GM21529 (cell line): ENCODE results near the gene FLII.
"Not testable (repeated sequence)": the region's sequence is repeated elsewhere in the genome, so short reads cannot be mapped to it uniquely, and the experiment has no call there.

Experiments used
- ATAC-seq: cut with Tn5 transposase; IDR thresholded peaks from one replicate; pipeline ENCODE4 v1.9.1; 2021; ENCODE audit not compliant: unreplicated experiment

FLII gene

GRCh38 chr17:18224053-18224386 lies 34.5 kb downstream of the FLII start:
- no peak for ATAC-seq

DNA sequence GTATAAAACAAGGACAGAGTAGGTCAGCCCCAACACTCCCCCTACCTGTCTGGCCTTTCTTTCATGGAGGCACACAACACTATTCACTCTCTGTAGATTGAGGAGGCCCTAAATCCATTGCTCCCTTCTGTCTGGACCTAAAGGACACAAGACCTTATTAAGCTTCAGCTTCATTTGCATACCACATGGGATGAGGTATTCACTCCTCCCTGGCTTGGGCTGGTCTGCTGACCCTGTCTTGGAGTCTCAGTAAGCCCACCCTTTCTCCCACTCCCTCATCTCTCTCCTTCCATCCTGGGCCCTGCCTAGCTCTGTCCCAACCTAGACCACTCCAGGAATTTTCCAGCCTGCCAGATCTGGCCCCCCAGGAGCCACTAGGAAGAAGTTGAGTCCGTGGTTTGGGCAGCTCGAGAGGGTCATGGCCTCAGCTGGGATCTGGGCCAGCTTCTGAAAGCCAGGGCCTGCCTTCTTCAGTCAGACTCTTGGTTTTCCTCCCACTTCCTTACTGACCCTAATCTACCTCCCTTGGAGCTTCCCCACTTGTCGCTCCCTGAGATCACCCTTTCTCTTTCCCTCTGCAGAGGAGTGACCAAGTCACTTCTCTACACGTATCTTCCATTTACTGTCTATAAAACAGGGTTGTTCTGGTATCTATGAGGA lies 39.7 kb downstream of the FLII start:
- no peak for ATAC-seq

- ATAC-seq: no peak
Measured at GRCh38 chr17:18217412-18218015, 41.0 kb downstream of the FLII start.

GRCh38 chr17:18216906-18217305 lies 41.6 kb downstream of the FLII start:
- not testable (repeated sequence) for ATAC-seq

- ATAC-seq: no peak
Measured at GRCh38 chr17:18213666-18214270, 44.8 kb downstream of the FLII start.

- ATAC-seq: no peak
Measured at GRCh38 chr17:18208092-18208491, 50.4 kb downstream of the FLII start.

- ATAC-seq: no peak
Measured at GRCh38 chr17:18206962-18207361, 51.6 kb downstream of the FLII start.

DNA sequence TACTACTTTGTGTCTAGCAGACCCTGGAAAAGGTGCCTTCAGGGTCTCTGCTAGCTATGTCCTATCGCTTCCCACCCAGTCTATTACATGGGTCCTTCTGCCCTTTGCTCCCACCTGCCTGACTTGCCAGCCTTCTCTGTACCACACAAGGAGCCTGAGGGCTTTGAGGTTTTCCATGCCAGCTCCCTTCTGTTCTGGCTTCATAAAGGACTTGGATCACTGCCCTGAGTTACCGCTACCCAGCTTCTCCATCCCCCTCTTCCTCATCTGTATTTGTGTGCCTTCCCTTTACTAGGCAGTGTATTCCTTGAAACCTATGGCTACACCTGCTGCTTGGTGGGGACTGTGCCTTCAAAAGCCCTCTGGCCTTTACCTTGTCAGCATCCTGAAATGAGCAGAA lies 52.7 kb downstream of the FLII start:
- no peak for ATAC-seq

DNA sequence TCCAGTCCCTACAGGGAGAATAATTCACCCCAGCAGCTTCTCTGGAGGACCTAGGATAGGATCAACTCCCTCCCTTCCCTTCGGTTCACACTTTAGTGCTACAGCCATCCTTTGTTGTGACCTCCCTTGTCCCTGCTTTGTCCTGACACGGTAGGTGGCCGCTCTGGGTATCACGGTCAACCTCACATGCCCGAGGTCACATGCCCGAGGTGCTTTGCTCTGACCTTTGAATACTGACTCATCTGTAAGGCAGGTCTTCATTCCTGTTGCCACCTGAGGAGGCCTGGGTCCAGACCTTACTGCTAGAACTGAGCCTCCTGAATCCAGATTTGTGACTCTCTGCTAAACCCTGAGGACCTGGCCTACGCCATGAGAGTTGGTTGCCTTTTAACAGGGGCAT lies 55.2 kb downstream of the FLII start:
- no peak for ATAC-seq

GRCh38 chr17:18201108-18201507 lies 57.4 kb downstream of the FLII start:
- no peak for ATAC-seq

DNA sequence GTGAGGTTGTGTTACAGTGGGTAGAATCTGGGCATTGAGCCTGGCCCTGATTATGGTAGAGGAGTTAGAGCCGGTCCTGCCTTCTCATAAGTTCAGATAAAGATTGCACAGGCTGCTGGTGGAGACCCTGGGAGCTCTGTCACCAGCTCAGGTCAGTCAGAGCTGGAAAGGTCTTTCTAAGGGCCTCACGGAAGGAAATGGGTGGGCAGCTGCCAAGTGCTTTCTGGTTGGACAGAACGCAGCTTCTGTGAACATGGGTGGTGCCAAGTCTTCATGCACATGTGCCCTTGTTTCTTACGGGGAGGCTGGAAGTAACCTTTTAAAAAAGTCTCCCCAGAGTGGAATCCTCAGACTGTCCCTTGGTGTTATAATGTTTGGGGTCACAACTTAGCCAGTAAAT lies 60.0 kb downstream of the FLII start:
- ATAC-seq: no peak

DNA sequence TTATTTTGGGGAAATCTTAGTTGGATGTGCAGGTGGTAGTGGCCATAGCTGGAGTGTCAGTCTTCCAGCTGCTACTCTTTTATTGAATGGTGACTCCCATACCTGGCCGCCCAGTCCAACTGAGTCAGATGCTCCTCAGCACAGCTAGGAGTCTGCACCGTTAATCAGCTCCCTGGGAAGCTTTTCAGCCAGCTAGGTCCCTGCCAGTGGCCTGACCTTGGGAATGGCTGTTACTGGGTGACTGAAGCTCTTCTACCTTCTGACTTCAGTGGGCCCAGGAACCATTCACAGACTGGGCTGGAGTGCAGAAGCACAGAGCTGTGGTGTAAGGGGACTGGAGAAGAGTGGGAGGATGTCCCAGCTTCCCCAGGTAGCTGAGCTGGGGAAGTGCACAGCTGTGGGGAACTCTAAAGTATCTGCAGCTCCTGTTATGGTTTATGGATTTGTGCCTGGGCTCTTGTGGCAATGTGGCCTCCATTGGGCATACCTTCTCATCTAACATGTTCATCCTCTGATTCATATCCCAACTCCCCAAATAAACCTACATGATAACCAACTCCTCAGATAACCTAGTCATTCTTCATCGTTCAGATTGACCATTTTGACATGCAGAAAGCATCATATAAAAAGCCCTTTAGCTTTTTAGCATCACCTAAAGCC lies 60.9 kb downstream of the FLII start:
- no peak for ATAC-seq

DNA sequence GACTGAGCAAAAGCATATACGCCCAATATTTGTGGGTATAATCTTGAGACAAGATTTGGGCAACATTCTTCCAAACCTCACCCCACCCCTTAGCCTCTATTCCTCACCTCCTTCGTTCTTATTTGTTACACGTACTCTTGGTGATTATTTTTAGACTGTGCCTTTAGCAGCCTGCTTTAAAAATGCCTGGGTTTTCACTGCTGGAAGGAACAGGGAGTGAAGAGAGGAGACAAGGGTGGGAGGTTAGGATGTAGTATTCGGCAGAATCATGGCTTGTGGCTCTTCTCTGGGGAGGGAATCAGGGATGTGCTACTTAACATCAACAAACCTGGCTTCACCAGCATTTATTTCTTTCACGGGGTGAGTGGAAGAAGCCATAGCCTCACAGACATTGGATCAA lies 63.3 kb downstream of the FLII start:
- no peak for ATAC-seq
